GM19395 (cell line): ENCODE data around the gene CSTF2.
"Not testable (repeated sequence)": the region's sequence is repeated elsewhere in the genome, so short reads cannot be mapped to it uniquely, and the experiment has no call there.

ENCODE experiments used
- ATAC-seq: cut with Tn5 transposase; IDR thresholded peaks from one replicate; pipeline ENCODE4 v1.9.1; 2021; ENCODE audit warnings: mild to moderate bottlenecking, moderate library complexity; ENCODE audit not compliant: unreplicated experiment

The CSTF2 gene, protein sequence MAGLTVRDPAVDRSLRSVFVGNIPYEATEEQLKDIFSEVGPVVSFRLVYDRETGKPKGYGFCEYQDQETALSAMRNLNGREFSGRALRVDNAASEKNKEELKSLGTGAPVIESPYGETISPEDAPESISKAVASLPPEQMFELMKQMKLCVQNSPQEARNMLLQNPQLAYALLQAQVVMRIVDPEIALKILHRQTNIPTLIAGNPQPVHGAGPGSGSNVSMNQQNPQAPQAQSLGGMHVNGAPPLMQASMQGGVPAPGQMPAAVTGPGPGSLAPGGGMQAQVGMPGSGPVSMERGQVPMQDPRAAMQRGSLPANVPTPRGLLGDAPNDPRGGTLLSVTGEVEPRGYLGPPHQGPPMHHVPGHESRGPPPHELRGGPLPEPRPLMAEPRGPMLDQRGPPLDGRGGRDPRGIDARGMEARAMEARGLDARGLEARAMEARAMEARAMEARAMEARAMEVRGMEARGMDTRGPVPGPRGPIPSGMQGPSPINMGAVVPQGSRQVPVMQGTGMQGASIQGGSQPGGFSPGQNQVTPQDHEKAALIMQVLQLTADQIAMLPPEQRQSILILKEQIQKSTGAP

DNA sequence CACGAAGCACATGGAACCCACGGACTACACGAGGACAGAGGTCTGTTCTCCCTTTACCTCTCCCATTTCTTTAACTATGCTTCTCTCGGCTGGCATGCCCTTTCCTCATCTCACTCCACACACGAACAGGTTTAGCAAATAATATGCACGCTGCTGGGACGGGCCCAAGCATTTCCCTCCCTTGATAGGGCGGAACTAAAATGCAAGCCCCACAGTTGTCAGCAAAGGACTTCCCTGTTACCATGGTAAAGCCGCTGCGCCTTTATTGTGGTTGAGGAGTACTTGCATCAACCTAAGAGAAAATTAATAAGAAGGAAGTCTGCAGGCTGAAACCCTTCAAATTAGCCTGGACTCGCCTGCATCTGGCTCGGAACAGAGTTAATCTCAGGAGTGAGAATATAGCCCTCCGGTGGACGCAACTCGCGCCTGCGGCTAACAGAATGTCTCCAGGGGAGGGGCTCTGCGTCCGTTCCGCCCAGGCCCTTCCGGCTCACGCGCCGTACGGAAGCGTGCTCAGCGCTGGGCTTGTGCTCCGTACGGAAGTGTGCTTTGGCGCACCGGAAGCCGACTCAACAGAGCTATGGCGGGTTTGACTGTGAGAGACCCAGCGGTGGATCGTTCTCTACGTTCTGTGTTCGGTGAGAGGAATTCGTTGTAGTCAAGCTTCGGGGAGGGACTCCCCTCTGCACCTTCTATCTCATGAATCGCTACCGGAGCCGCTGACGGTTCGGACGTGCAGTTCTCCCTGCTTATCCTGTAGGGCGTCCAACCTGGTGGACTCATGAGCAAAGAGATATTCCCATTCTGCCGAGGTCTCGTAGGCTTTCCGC, at the start of gene CSTF2:
Gene CSTF2, plus strand, starts transcription at position 555 of the 830 bp plus-strand sequence. Its CDS starts 26 bp downstream, at position 581.
- peak; percentile 98 for ATAC-seq

DNA sequence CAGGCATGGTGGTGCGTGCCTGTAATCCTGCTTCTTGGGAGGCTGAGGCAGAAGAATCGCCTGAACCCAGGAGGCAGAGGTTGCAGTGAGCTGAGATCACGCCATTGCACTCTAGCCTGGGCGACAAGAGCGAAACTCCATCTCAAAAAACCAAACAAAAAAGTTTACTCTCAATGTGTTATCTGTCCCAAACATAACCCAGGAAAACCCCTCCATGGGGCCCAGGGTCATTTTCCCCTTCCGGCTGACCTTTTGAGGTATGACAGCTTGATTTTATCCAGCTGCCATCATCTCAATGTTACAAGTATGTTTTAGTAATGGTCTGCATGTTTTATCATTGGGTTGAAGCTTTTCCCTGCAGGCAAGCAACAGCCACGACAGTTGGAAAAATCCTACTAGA, 23.8 kb upstream of the CSTF2 start:
- not testable (repeated sequence) for ATAC-seq

DNA sequence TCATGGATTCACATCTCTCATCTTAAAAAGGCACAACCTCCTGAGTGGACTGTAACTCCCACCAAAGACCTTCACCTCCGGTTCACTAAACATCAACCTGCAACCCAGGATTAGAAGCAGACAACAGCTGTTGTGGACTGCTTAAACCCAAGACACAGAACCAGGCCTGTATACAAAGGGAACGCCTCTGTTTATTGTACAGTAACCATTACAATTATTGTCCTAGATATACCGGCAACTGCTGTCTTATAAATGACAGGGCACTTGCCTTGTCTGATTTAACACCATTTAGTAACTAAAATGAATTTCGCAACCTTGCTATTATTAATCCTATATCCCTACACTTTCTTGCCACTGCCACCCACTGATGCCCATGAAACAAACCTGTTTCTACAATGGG, 22.8 kb upstream of the CSTF2 start:
- no peak for ATAC-seq

DNA sequence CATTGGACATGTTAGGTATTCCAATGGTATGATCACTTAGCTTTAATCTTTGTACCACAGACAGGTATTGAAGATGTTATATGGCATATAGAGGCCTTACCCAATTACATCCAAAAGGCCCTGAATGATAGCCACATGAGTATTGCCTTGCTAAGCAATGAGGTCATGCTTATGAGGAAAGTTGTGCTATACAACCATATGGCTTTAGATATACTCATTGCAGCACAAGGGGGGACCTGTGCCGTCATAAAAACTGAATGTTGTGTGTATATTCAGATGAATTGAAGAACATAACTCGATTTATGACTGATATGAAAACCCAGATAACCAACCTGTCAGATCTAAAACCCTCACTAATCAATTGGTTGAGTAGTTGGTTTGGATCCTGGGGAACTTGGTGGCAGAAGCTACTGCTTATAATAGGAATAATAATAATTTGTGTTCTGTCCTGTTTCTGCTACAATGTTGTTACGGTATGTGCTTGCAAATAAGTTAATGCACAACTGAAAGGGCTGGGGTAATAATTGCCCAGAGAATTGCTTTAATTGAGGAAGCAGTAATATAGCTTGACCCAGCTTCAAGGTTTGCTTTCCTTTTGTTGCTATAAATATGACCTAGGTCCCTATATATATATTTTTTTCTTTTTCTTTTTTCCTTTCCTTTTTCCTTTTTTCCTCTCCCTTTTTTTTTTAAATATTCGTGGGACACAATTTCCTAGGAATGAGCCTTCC, 21.5 kb upstream of the CSTF2 start:
- ATAC-seq = no peak

DNA sequence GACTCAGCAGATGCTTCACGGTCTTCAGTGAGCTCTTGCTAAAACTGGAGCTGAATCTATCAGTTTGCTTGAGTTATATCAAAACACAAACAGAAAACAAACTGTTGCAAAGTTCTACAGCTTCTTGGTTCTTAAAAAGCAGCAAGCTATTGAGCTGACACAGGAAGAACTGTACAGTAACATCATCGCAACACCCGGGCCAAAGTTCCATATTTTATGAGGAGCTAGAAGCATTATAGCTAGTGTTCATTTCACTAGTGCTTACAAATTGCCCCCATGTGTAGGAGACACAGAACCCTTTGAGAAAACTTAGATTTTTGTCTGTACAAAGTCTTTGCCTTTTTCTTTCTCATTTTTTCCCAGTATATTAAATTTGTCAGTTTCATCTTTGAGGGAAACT, 17.3 kb upstream of the CSTF2 start:
- no peak for ATAC-seq

DNA sequence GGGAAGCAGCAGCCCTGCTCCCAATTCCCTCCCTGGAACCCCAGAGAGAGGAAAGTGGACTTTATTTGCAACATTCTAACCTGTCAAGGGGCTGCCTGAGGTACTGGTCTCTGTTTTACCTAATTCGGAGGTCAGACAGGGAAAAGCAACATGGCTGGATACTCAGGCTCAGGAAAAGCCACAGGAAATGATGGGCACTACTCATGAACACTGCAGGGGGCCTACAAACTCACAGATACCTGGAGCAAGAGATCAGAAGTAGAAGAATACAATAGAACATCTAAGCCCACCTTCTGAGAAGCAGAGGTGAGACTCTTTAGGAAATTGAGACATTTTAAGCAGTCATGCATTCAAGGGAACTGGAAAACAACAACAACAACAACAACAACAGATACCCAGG, 15.4 kb upstream of the CSTF2 start:
- ATAC-seq = no peak

DNA sequence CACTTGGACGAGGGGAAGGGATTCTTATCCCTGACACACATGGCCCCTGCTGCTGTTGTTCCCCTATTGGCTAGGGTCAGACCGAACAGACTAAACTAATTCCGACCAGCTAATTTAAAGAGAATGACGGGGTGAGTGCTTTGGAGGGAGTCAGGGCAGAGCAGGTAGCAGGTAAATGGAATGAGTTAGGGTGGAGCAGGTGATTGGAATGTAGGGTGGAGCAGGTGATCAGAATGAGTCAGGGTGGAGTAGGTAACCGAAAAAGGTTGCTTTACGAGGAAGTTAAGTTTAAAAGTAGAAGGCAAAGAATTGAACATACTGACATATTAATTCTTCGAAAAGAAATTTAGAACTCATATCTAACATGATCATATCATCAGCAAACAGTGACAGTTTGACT, 11.9 kb upstream of the CSTF2 start:
- not testable (repeated sequence) for ATAC-seq

DNA sequence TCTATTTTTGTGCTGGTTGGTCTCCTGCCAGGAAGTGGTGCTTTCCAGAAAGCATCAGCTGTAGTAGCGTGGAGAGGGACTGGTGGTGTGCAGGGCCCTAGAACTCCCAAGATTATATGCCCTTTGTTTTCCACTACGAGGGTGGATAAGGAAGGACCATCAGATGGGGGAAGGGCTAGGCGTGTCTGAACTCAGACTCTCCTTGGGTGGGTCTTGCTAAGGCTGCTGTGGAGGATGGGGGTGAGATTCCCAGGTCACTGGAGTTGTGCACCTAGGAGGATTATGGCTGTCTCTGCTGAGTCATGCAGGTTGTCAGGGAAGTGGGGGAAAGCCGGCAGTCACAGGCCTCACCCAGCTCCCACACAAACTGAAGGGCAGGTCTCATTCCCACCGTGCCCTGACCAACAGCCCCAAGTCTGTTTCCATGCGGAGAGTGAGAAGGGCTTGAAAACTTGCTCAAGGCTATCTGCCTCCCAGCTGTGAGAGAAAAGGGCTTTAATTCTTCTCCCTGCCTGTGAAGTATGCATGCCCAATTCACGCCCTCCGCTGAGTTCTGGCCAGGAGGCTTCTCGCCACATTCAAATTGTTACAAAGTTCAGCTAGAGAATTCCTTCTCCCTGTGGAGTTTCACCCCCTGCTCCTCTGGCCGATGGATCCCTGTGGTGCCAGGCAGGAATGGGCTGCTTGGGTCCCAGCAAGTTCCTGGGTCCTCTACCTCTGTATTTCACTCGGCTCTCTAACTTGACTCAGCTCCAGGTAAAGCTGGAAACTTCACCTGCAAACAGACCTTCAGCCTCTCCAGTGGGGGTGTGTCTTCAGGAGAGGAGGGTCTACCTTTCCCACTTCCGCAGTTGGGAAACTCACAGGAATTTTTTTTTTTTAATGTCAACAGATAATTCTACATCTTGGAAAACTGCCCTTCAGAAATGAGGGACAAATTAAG, 7.7 kb upstream of the CSTF2 start:
- no peak for ATAC-seq

DNA sequence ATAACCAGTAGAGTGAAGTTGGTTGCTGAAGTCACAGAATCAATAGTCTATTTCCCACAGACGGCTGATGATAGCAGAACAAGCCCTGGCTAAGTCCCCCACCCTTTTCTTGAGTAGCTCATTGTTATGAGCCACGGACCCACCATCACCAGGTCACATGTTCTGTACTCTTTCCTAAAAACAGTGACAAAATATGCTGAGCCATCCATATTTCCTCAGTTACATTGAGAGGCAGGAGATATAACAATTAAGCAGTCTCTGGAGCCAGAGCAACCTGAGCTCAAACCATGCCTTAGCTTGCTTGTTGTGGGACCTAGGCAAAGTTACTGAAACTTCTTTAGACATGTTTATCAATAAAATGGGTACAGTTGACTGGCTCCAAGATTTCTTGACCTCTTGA, 2.9 kb upstream of the CSTF2 start:
- ATAC-seq = no peak

DNA sequence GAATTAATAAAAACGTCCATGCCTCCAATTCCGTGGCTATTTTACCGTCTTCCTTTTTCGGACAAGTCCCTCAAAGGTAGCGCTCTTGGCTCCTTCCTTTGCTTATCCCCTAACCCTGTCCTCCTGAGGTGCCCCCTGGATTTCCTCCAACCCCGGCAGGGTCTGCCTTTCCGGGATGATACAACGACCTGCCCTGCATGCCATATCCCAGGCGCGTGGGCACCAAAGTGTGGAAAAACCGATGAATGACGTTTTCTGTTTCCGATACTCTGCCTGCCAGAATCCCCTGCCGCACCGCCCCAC, 706 bp upstream of the CSTF2 start:
- ATAC-seq = no peak

DNA sequence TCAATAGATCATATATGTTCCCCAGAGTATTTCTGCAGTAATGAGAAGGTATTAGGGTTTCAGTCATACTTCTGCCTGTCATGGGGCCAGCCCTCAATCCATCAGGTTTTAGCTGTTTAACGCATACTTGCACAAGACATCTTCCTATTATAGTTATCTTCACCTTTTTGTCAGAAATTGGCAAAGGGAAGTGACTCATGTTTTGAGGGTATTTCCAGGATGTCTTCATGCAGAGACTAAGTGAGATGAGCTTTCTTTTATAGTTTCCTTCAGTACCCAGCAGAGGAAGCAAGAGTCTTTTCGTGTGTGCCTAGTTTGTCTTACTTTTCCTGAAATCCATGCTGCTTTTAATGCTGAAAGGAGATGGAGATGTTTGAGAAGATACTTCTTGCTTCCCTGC, 9.5 kb downstream of the CSTF2 start:
- ATAC-seq = peak; percentile 70

DNA sequence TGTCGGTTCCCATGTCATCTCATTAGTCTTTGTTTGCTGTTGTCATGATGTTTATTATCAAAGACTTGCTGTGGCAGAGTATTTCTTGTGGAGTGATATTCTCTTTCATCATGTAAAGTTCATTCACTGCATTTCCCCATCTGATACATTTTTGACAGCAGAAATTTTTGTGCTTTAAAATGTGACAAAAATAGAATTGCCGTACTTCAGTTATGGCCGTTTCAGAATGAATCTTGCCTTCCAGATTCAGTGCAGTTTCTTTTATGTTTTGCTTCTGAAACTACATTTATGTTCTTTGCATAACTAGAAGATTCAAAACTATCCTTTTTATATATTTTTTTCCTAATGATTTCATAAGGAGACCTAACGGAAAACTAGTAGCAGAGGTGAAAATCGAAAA, 10.0 kb downstream of the CSTF2 start:
- ATAC-seq = peak; percentile 37

DNA sequence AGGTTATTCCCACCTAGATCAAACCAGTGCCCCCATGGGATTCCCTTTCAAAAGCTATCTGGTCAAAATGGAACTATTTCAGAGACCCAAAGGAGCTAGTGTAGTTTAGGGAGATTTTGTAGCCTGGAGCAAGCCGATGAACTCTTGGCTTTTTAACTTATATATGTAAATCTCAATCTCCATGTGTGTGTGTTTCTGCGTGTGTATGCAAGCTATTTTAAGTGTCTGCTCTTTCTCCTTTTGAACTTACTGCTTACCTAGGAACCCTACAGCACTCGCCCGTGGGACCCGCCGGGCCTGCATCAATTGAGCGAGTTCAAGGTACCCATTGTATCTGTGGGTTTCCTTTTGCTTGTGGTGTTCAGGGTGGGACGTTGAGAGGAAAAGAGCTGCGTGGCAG, 10.4 kb downstream of the CSTF2 start:
- ATAC-seq = peak; percentile 53

DNA sequence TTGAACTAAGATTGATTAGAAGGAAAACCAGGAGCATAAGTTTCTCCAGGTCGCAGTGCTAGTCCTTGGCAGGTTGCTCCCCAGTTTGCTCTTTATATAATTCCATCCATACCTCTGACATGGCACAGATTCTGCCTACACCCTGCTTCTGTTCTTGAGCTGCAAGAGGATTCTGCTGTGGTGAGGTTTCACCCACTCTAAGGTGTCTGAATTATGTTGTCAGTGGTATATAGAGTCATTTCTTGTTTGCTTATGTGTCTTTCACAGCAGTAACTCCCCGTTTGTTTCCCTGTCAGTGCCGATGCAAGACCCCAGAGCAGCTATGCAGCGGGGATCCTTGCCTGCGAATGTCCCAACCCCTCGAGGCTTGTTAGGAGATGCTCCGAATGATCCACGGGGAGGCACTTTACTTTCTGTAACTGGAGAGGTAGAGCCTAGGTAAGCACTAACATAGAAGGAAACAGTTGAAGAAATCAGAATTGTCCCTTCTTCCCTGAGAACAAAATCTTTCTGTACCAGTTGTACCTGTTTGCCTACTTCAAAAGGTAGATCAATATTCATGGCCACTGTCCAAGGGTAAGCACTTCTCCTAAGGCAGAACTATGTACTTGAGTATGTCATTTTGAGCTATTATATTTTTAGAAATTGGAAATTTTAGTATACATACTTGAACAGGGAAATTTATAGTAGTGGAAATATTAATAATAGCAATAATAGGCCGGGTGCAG, 11.2 kb downstream of the CSTF2 start:
- no peak for ATAC-seq

DNA sequence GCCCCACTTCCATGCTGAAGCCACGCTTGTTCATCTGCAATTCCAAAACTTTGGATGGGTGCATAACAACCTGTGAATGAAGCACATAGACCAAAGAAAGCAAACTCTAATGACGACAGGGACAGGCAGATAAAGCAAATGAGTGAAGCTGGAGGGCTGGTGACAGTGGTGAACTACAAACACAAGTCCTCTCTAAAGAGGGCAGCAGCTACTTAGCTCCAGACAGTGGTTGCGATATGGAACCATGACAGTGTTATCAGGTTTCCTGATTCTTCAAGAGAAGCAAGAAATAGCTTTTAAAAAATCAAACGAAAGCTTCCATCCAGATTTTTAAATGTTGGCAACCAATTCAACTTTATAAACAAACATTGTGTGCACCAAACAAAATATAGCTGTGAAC, 30.1 kb downstream of the CSTF2 start:
- ATAC-seq = no peak

DNA sequence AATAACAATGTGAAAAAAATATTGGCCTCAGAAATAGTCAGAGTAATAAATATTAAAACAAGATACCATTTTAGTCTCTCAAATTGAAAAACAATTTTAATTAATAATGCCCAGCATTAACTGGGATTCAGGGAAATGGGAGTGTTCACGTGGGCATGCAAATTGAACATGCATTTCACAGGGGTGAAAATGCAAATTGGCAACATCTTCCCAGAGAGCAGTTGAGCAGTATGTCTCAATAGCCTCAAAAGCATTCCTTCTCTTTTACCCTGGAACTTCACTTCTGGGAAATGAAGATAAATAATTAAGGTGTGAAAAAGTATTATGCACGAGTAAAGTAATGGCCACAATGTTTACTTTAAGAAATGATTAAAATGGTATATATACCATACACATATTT, 32.6 kb downstream of the CSTF2 start:
- ATAC-seq = no peak

DNA sequence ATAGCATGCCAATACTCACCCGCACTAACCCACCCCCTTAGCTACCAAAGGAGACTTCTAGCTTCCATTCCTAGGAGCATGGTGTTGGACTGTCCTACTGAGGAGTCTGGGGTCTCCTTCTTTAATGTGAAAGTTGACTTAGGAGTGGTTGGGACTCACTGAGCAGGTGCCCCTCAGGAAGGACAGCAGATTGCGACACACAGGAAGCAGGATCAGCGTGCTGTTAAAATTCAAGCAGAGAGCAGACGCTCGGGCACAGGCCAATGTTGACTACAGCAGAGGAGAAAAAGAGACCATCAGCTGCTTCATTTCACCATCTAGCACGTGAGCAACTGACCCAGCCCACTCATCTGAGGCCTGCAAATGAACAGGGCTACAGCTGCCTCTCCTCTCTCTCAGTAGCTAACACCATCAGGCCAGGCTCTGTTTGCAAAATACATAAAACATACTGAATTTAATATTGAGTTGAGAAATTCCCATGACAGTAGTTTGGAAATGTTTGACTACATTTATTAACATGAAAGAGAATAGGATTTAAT, 43.2 kb downstream of the CSTF2 start:
- ATAC-seq = no peak

DNA sequence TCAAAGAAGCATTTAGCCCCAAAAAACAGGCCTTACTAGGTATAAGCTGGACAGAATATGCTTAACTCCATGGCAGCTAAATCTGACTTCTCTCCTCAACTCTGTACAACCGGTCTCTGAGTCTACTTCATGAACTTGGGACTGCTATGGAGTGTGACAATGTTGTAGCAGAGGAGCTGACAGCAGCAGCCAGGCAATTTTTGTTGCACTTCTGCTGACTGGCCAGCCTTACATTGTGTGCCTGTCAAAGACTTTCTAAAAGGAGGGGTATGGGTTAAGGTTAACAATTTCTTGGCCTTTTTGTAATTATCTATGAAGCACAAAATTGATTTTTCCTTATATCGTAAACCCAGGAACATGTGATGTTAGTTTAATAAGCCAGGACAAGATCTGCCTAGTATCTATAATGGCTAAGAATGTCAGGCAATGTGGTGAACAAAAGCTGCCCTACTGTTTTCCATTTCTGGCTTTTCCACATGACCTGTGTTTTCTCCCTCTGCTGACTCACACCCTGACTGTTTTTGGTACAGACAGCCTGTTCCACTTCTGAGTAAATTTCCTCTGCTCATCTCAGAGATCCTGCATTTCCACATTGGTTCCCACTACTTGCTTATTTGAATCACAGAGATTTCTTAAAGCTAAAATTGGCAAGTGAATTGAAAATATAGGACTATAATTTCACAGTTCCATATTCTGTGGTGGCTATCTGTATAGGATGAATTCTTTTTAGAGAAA, 44.6 kb downstream of the CSTF2 start:
- ATAC-seq = no peak

DNA sequence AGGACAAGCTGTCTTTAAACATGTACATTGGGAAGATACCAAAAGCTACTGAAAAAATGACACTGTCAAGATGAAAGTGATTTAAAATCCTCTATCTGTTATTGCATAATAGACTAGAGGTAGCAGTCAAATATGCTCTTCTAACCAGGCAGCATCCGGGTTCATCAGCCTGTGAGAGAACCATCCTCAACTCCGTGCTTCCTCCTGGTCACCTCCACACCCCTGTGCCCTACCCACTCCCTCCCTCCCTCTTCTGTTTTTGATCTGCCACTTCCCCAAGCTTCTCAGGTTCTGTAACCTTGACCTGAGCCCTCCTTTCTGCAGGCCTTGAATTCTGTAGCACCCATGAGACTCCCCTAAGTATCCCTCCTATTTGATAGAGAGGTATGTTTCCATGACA, 48.1 kb downstream of the CSTF2 start:
- ATAC-seq = no peak
